EL (cell line): ENCODE measurements around the gene CUL4A.
A peak's percentile ranks its signal among the peaks of the same experiment; 100 is the strongest.
"Not testable (repeated sequence)": the region's sequence is repeated elsewhere in the genome, so short reads cannot be mapped to it uniquely, and the experiment has no call there.

Experiments
- DNase-seq: peaks from one replicate; pipeline ENCODE4 v3.0.0-alpha.2; 2016

Gene CUL4A

GRCh38 chr13:113297370-113298042 lies 88.1 kb downstream of the CUL4A start:
- DNase-seq: peak; percentile 24

GRCh38 chr13:113298043-113298945 lies 88.9 kb downstream of the CUL4A start:
- DNase-seq: no peak

GRCh38 chr13:113299951-113300350 lies 90.5 kb downstream of the CUL4A start:
- no peak for DNase-seq

GRCh38 chr13:113302986-113303385 lies 93.6 kb downstream of the CUL4A start:
- no peak for DNase-seq

- no peak for DNase-seq
Measured at GRCh38 chr13:113304121-113304520, 94.7 kb downstream of the CUL4A start.

GRCh38 chr13:113305208-113305607 lies 95.8 kb downstream of the CUL4A start:
- DNase-seq: peak; percentile 64

GRCh38 chr13:113307491-113307890 lies 98.1 kb downstream of the CUL4A start:
- no peak for DNase-seq

- no peak for DNase-seq
Measured at GRCh38 chr13:113309473-113309872, 100.1 kb downstream of the CUL4A start.

- not testable (repeated sequence) for DNase-seq
Measured at GRCh38 chr13:113314112-113314511, 104.7 kb downstream of the CUL4A start.

- DNase-seq: not testable (repeated sequence)
Measured at GRCh38 chr13:113314895-113315470, 105.6 kb downstream of the CUL4A start.

GRCh38 chr13:113315992-113316391 lies 106.6 kb downstream of the CUL4A start:
- no peak for DNase-seq
